T47D (cell line): ENCODE measurements around the gene VIL1.

Experiments used
- DNase-seq, 2 experiments: peaks; one replicate each; pipeline versions ENCODE4 v3.0.0 to v3.0.0-alpha.2; 2011 to 2012; ENCODE audit warnings: low read depth in 1 of 2, low spot score in 1 of 2
- JUND ChIP-seq: IDR thresholded peaks from 2 replicates; pipeline ENCODE4 v1.6.1; 2012; ENCODE audit warnings: low read depth
- in situ Hi-C: cut with HindIII; loops from 2 replicates; pipeline ENCODE4 v1.10.0; 2016; ENCODE audit warnings: low sequenced_read_pairs, low pct_unique_long_range_greater_than_20kb

VIL1 gene

DNA sequence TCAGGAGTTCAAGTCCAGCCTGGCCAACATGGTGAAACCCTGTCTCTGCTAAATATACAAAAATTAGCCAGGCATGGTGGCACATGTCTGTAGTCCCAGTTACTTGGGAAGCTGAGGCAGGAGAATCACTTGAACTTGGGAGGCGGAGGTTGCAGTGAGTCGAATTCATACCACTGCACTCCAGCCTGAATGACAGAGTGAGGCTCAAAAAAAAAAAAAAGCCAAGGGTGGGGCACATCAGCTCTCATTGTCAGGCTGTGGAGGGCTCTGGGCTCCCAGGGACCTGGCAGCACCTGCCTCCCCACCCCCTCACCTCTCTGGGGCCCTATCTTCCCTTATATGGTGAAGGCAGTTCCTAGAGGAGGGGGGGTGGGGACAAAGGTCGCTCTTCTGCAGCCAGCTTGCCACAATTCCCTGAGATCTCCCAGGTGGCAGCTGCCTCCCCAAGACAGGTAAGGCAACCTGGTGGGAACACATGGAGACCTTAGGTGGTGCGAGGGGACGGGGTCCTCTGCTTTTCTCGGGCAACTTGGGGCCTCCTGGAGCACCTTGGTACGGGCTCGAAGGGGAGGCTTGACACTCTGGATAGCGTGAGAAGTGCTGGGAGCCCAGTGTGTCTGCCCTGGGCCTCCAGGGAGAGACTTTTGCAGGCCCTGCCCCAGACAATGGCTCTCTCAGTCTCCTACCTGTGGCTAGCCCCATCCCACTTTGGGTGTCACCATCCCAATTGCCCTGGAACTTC, at the start of gene VIL1:
TSS of gene VIL1 (plus strand) at position 407 of the 742 bp plus-strand sequence. CDS start 4,656 bp downstream, outside the sequence.
- in situ Hi-C loops: no loop called here
- no peak for TF ChIP-seq JUND
- no peak for DNase-seq

DNA sequence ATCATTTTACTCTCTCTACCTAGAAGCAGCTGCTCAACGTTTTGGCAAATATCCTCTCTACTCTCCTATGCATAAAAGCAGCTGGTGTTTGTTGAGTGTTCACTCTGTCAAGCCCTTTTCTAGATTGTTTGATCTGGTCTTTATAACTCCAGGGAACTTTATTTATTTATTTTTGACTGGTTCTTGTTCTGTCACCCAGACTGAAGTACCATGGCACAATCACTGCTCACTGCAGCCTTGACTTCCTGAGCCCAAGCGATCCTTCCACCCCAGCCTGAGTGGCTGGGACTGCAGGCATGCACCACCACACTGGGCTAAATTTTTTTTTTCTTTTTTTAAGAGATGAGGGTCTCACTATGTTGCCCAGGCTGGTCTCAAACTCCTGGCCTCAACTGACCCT, 49.6 kb upstream of the VIL1 start:
- no peak for DNase-seq
- no peak for TF ChIP-seq JUND
- in situ Hi-C loops: no loop called here

DNA sequence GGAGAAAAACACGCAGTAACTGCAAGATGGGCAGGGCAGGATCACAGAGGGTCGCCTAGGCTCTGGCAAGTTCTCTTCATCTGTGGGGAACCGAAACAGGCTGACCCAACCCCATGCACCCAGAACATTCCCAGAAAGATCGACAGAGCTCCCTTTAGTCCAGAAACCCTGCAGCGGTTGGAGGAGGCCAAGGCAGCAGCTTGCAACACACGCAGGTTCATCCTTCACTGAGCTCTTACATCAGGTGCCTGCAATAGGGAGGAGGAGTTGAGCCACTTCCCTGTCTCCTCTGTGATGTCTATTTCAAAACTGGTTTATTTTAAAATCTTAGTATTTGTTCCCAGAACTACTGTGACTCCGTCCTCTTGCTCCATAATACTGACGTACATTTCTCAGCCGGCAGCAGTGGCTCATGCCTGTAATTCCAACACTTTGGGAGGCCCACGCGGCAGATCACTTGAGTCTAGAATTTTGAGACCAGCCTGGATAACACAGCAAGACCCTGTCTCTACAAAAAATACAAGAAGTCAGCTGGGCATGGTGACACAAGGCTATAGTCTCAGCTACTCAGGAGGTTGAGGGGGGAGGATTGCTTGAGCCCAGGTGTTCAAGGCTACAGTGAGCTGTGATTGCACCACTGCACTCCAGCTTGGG, 48.4 kb upstream of the VIL1 start:
- DNase-seq: no peak
- no peak for TF ChIP-seq JUND
- in situ Hi-C loops: no loop called here

DNA sequence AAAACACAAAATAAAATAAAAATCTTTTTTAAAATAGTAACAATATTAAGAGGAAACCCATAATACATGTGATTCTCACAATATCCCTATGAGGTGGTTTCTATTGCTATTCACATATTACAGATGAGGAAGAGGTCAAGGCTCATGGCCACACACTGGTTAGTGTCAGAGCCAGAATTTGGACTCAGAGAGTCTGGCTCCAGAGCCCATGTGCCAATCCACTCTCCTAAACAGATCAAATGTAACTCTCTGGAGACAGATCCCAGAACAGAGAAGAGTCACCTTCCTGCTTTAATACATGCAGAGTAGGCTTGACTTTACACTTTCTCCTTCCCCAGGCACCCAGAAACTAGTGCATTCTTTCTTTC, 47.0 kb upstream of the VIL1 start:
- TF ChIP-seq JUND: no peak
- in situ Hi-C loops: no loop called here
- DNase-seq: no peak

DNA sequence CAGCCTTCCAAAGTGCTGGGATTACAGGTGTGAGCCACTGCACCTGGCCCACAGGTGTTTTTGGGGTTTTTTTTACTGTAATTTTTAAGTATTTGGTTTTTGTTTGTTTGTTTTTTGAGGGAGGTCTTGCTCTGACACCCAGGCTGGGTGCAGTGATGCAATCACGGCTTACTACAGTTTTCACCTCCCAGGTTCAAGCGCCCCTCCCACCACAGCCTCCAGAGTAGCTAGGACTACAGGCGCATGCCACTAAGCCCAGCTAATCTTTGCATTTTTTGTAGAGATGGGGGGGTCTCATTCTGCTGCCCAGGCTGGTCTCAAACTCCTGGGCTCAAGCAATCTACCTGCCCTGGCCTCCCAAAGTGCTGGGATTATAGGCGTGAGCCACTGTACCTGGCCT, 44.1 kb upstream of the VIL1 start:
- TF ChIP-seq JUND: no peak
- no peak for DNase-seq
- in situ Hi-C loops: no loop called here

DNA sequence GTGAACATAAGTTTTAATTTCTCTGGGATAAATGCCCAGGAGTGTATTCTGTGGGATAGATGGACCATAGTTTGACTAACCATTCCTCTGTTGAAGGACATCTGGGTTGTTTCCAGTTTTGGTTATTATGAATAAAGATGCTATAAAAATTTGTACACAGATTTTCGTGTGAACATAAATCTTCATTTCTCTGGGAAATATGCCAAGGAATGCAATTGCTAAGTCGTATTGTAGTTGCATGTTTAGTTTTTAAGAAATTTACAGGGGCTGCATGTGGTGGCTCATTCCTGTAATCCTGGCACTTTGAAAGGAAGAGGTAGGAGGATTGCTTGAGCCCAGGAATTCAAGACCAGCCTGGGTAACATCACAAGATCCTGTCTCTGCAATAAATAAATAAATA, 43.7 kb upstream of the VIL1 start:
- in situ Hi-C loops: no loop called here
- TF ChIP-seq JUND: no peak
- no peak for DNase-seq

DNA sequence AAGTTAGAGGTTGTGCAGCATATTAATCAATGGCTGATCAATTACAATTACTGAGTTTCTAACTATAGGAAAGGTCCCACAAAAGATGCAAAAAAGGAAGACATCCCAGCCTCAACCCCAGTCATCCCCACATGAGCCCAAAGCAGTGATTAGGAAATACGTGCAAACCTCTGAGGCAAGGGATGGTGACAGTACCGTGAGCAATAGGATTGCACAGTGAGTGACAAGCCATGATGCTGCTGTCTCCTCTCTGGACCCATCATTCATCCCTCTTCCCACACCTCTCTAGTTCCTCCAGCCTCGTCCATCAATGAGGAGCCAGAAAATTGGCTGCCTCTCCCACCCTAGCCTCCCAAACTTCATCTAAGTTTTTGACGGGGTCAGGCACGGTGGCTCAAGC, 40.9 kb upstream of the VIL1 start:
- DNase-seq: no peak
- TF ChIP-seq JUND: no peak
- in situ Hi-C loops: no loop called here

DNA sequence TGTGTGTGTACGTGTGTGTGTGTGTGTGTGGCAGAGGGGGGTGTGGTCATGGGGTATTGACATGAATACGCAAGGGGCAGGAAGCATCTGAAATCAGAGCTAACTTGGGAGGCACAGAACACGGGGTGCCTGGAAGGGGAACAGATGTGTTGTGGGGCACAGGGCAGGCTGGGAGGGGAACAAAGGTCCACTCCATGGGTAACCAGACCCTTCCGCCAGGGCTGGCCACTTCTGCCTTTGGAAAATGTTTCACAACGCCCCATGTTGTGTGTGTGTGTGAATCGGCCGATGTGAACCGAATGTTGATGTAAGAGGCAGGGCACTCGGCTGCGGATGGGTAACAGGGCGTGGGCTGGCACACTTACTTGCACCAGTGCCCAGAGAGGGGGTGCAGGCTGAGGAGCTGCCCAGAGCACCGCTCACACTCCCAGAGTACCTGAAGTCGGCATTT, 37.0 kb upstream of the VIL1 start, which contains the start of gene SLC11A1:
TSS of gene SLC11A1 (plus strand) at position 358 of the 451 bp plus-strand sequence. CDS start 96 bp downstream, outside the sequence.
- TF ChIP-seq JUND: no peak
- in situ Hi-C loops: no loop called here
- no peak for DNase-seq

DNA sequence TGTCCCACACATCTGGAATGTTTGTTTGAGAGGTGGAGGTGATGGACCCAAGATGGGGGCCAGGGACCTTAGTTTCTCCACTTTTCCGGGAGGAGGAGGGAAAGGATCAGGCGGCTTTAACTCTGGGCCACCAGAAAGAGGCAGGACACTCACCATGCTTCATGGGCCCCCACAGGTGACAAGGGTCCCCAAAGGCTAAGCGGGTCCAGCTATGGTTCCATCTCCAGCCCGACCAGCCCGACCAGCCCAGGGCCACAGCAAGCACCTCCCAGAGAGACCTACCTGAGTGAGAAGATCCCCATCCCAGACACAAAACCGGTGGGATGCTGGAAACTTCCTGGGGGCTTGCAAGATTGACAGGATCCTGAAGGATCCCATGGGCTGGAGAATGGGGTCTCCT, 36.1 kb upstream of the VIL1 start:
- TF ChIP-seq JUND: no peak
- in situ Hi-C loops: no loop called here

DNA sequence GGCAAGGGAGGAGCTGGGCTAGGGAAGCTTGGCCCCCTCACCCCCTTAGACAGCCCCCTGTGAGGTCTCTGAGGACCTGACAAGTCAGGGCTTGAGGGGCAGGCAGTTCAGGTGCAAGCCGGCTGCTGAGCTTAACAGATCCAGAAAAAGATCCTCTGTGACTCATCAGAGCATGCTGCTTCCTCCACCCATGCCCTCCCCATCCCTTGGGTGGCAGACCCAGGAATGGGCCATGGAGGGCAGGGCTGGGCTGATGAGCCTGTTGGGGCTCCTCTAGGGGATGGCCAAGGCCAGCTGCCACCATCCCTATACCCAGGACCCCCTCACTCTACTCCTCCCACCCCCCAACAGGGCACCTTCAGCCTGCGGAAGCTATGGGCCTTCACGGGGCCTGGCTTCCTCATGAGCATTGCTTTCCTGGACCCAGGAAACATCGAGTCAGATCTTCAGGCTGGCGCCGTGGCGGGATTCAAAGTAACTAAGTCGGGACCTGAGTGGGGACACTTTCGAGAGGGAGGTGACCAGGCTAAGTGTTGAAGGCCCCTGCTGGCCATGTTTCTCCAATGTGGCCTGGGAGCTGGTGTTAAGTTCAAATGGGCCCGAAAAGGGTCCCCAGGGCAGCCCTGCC, 34.9 kb upstream of the VIL1 start:
- in situ Hi-C loops: no loop called here
- no peak for DNase-seq
- TF ChIP-seq JUND: no peak

More for the DNA sequence above, 36.1 kb upstream of the VIL1 start:
- DNase-seq: no peak

DNA sequence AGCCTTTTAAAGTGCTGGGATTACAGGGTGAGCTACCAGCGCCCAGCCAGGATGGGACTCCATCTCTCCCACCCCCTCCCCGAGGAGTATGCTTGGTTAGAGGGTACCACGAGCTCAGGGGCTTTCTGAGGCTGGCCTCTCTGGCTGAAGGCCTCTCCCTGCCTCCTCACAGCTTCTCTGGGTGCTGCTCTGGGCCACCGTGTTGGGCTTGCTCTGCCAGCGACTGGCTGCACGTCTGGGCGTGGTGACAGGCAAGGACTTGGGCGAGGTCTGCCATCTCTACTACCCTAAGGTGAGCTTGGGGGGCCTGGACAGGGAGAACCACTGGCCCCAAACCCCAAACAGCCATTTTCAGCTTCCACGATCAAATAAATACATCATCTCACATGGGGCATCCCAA, 33.9 kb upstream of the VIL1 start:
- TF ChIP-seq JUND: no peak
- no peak for DNase-seq
- in situ Hi-C loops: no loop called here

DNA sequence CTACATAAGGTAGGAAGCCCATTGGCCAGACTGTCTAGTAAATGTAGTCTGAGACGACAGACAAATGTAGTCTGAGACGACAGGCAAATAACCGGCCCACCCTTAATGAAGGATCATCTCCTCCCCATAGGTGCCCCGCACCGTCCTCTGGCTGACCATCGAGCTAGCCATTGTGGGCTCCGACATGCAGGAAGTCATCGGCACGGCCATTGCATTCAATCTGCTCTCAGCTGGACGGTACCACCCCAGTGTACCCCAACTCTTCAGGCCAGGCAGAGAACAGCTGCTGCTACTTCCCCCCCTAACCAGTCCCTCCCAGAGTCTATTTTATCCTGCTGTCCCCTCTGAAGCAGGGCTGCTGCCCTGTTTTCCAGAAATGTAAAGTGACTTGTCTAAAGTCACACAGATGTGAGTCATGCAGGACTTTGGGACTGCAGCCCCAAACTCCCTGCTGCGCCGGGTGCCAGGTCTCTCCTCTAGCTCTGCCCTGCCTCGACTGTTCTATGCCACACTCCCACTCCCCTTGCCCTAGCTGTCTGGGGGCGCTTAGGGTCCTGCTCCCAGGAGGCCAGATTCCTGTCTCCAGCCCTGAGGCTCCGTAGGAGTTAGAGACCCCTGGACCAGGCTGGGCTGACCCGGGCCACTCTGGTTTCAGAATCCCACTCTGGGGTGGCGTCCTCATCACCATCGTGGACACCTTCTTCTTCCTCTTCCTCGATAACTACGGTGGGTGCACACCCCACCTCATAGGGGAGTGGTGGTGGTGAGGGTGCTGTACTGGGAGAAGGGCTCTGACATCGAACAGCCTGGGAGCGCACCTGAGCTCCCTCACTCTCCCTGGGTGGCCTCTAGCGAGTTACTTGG, 32.2 kb upstream of the VIL1 start:
- in situ Hi-C loops: no loop called here
- TF ChIP-seq JUND: no peak

More for the DNA sequence above, 32.2 kb upstream of the VIL1 start:
- DNase-seq: no peak
